ENCODE measurements around the gene CD164L2.
A peak's percentile ranks its signal among the peaks of the same experiment; 100 is the strongest.

CD164L2 gene

DNA sequence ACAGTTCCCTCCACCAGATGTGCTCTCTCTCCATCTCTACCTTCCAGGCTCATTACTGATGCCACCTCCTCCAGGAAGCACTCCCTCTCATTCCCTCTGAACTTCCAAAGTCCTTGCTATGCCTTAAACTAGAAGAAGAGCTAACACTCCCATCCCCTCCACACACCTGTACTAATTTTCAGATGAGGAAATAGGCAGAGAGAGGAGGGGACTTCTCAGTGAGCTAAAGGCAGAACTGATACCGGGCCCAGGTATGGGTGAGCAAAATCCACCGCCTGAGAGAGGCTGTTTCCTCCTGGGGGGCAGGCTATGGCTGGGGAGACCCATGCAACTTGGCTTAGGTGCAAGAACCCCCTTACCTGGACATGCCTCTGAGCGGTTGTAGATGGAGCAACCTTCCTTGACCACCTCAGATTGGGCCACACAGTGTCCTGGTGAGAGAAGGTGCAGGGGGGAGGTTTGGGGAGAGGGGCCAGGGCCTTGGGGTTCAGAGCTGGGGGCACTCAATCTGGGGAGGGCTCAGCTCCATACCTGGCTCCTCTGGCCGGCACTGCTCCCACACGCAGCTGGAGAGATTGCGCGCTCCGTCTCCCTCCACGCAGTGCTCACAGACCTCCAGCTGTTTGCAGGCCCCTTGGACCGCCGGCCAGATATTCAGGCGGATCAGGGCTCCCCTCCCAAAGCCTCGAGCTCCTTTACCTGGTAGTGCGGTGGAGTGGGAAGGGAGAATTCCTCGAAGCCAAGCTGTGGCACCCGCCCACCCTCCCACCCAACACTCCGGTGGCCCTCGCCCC lies 967 bp downstream of the CD164L2 start:
- DNase-seq = no peak

DNA sequence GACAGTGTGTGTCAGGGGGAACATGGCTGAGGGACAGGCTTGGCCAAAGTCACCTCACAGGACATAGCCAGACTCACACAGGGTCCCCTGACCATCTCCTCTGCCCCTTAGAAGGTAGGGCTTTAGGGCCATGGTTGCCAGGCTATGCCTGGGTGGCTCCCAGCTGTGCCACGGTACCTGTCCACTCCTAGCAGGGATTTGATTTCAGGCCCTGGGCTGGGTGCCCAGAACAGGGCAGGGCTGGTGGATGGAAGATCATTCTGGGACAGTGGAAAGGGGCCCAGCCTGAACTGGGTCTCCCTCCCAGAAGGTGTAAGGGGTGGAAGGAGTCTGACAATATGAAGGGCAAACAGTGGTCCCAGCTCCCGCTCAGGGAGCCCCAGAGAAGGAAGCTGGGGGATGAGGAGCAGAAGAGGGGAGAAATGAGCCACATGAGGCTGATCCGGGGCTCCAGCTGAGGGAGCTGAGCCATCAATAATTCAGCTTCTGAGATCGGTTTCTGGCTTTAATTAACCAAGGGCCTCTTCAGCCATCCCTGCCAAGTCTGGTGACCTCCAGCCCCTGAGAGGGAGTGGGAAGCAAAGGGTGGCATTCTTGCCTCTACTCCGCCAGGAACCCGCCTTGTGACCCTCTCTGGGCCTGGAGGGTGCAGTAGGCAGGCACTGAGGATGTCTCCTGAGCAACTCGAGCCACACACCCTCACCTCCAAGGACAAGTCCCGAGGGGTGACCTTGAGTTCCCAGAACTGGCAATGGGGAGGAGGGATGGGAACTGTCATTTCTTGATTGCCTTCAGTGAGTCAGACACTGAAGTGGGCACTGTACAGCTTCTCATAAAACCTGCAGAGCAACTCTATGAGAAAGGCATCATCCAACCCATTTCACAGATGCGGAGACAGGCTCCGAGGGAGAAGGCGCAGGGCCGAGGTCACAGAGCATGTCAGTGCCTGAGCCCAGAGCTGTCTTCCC lies 2.1 kb downstream of the CD164L2 start:
- no peak for DNase-seq

DNA sequence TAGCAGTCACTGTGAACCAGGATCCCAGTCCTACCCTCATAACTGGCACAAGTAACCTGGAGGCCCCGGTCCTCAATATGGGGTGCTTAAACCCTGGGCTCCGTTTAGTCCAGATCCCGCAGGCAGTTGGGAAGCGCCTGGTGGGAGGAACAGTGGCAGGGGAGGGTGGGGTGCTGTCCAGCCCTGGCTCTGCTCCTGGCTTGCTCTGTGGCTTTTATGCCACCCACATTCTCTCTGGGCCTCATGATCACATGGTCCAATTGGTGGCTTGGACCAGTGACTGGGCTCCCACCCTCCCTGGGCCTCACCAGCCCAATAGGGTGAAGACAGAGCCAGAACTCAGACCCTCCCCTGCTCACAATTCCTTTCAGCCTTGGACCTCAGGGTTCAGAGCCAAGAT lies 2.9 kb downstream of the CD164L2 start:
- DNase-seq = no peak

DNA sequence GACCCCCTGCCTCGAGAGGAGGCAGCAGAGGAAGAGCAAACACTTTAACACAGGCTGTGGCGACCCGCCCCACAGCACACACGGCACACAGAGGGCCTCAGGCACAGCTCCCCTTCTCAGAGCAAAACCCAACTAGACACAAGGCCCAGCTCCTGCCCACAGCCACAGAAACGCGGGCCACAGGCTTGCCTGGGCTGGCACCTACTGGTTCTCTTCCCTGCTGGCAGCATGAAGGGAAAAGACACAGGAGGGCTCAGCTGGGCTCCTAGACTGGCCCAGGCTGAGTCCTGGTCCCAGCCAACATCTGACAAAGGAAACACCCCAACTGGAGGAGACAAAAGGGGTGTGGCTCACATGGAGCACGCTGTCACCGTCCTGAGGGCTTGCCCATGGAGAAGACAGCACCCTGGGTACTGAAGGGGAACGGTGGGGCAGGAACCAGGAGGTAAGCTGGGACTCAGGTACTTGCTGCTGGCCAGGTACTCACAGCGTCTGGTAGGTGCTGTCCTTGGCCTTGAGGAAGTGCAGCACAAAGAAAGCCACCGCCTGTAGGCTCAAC lies 3.5 kb downstream of the CD164L2 start:
- no peak for DNase-seq

DNA sequence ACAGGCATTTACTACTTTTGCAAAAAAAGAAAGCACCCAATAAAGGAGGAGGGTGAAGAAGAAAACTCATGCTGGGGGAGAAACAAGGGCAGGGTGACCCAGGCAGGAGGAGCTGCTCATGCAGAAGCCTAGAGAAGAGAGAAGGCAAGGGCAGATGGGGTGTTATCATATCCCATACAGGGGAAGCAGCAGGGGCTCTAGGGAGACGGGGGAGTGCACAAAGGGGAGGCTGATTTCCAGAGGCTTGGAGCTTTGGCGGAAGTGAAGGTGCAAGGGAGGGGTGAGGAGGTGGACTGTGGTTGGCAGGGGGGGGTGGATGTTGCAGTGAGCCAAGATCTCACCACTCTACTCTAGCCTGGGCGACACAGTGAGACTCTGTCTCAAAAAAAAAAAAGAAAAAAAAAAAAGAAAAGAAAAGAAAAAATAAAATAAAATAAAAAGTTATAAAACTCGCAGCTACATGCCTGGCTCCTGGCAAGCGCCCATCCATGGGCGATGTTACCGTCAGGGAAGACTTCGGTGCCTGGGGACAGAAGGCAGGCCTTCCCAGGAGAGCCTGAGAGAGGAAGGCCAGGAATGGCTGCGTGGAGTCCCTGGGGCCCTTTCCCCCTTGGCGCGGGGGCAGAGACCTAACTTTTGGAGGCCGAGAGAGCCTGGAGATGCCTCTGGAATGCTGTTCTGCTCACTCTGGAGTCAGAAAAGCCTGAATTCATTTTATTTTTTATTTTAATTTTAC lies 5.2 kb downstream of the CD164L2 start:
- DNase-seq = no peak

DNA sequence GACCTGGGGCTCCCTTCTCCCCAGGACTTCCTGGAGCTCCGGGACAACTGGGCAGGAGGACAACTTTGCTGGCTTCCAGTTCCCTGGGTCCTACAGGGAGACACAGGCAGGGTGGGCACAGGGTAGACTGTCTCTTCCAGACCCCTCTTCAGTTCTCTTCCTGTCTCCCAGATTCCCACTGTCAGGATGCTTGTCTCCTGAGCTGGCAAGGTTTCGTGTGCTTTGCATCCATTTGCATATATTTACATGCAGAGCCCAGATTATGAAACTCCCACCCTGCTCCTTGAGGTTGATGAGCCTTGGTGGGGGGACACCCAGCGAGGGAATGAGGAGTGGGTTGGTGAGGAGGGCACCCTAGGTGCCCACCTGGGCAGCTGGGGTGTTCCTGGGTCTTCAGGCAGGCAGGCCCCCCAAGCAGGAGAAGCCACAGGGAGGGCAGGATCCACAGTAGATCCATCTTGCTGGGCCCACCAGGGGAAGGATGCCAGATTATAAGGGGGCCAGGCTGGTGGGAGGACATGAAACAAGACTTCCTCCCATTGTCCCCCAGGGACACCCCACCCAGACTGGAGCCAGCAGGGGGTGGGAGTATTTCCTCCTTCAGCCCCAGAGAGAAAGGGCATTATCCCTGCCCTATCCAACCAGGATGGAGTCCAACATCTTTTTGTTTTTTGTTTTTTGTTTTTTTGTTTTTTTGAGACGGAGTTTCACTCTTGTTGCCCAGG lies 8.6 kb downstream of the CD164L2 start, which contains the start of gene FCN3:
Gene FCN3 (minus strand): TSS at position 463 of the 725 bp plus-strand sequence. CDS start 6 bp downstream, at position 457.
- DNase-seq = no peak

DNA sequence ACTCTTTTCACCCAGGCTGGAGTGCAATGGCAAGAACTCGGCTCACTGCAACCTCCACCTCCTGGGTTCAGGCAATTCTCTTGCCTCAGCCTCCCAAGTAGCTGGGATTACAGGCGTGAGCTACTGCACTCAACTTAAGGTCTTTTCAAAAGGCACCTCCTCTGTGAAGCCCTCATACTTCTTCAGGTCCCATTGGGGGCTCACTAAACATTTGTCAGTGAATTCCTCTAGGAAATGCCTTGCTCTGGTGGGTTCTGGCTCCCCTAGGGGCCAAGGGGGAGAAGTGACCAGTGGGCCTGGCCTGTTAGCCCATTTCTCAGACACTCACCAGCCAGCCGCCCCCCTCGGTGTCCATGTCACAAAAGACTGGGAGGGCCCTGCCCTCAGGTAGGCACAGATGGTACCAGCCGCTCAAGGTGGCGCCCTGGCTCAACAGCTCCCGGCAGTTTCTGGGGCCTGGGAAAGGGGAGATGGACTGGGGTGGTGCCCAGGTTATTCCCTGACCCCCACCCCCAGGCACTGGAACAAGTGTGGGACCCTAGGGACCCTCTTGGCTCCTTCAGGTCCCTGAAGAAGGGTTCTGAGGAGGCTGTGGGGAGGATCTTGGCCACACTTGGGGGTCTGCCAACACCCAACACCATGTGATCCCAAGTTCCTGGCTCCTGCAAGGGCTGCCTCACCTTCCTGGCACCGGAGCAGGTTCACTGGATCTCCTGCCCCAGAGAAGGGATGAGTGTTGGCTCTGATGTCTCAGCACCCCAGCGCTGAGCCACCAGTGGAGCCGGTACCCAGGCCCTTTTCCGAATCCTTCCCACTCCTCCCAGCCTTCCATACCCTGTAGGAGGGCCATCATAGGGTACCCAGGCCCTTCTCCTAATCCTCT lies 10.1 kb downstream of the CD164L2 start:
- no peak for DNase-seq

DNA sequence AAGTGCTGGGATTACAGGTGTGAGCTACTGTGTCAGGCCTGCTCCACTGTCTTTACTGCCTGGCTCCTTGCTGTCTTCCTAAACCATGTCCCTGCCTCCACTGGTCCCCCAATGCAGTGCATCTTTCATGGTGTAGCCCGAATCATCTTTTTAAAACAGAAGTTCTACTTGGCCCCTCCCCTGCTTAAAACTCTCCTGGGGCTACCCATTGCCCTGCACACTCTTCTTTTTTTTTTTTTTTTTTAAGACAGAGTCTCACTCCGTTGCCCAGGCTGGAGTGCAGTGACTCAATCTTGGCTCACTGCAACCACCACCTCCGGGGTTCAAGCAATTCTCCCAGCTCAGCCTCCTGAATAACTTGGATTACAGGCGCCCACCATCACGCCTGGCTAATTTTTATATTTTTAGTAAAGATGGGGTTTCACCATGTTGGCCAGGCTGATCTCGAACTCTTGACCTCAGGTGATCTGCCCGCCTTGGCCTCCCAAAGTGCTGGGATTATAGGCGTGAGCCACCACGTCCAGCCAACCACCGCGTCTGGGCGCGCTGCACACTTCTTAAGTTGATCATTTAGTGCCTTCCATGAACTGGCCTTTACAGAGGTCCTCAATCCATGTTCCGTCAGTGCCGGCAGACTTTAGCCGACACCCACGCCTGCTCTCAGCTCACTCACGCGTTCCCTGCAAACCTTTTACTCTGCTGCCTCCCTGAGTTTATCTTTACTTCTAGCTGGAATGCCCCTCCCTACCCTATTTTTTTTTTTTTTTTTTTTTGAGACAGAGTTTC lies 10.9 kb downstream of the CD164L2 start:
- DNase-seq = no peak

DNA sequence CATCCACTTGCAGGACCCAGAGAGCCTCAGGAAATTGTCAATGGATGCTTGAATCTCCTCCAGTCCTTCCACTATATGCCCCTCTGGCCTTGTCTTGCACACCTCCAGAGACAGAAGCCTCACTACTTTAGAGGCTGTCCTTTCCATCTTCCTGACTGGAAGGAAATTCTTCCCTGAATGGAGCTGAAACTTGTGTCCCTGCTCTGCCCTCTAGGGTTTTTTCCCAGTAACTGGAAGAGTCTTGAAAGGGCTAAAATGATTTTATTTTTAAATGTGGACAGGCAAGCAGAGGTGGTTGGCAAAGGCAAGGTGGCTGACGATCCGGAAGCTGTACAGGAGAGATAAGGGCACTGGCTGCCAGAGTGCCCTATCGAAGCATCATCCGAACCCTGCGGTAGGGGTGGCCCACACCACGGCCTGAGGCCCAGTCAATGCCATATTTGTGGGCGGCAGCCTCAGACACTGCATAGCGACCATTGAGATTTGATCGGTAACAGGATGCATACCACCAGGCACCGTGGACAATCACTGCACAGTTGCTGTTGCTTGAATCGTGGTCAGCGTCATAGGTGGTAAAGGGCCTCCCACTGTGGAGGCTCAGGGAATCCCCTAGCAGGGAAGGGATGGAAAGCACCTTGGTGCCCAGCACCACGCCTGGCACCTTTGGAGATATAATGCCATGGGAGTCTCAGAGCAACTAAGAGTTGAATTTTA lies 14.1 kb downstream of the CD164L2 start:
- no peak for DNase-seq

DNA sequence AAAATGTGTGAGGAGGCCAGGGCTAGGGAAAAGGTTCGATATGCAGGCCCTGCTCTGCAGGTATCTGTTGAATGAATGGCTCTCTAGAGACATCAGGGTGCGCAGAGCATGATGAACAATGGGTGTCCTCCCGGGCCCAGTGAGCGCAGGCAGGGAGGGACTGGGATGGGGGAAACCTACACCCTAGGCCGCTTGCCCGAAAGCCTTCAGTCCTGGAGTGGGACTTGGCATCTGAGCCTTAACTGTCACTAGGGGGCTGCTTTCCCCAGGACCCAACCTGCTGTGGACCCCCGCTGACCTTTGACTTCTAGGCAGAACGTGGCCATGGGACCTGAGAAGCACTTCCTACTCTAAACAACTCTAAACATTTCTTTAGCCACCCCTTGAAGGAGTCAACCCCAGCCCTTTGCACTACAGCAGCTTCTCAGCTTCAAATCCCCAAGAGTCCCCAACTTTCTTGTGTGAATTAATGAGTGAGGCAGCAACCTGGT lies 15.9 kb downstream of the CD164L2 start:
- DNase-seq = no peak

DNA sequence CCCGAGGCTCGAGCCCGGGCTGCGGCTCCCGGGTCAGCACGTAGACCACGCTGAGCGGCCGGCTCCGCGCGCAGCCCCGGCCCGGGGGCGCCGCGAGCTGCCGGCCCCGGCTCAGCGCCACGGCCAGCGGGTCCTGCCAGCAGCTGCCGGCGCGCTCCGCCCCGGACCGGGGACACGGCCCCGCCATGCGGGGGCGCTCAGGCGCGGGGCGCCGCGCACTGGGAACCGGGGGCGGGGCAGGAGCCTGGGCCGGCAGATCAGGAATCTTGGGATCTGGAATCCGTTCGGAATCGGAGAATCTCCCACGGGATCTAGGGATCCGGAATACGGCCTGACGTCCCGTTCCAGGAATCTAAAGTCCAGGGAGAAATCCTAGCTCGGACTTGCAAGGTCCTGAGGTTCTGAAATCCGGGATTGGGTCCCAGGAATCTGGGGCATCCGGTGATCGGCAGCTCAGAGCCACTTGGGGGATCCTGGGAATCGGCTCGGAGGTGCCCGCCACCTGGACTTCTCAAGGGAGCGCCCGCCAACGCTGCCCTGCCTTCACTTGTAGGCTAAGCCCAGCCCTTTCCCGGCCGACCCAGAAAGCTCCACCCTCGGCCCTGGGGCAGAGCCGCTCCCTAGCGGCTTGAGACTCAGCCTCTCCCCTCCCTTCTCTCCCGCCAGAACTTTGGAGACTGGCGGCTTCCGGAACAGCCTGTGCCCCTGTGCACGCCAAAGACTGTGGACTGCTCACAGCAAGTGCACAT lies 16.5 kb downstream of the CD164L2 start, which contains the start of gene MAP3K6:
Gene MAP3K6 (minus strand): TSS at position 551 of the 749 bp plus-strand sequence. CDS start 364 bp downstream, at position 187.
- DNase-seq = peak; percentile 43

DNA sequence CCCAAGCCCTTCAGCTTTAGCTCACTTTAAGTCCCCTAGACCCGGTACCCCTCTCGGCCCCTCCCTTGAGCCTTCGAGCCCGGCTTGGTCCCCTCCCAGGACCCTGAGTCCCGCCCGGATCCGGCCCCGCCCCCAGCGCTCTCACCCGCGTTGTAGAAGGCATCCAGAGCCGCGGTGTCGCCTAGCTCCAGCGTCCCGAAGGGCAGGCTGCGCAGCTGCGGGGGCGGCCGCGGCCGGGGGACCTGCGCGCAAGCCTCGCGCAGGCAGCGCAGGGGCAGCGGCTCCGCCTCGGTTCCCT lies 17.1 kb downstream of the CD164L2 start:
- peak; percentile 80 for DNase-seq

DNA sequence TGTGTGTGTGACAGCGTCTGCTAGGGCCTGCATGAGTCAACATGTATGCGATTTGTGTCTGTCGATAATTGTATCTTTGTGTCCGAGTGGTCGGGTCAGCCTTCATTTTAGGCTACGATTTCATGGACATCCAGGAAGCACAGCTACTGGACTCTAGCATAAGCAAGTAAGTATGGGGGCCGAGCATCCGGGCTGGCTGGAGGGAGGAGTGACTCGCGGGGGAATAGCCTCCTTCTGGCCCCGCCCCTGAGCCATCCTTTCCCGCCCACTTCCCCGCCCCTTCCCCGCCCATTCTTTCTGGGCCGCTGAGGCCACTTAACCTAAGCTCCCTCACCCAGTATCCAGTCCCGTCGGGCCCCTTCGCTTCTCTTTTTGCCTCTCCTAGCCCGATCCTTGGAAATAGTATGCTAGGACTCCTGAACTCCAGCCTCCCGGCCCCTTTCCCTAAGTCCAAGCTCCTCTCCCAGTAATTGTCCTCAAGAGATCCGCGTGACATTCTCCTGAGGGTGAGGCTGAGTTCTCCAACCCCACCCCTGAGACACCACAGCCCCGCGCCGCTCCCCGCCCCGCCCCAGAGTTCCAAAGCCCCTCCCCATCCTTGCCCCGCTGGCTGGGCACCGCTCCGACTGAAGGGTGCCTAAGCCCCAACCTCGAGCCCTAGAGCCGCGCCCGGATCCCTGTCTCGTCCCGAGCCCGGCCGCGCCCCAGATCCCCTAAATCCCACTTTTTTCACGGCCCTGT lies 17.6 kb downstream of the CD164L2 start:
- peak; percentile 76 for DNase-seq

DNA sequence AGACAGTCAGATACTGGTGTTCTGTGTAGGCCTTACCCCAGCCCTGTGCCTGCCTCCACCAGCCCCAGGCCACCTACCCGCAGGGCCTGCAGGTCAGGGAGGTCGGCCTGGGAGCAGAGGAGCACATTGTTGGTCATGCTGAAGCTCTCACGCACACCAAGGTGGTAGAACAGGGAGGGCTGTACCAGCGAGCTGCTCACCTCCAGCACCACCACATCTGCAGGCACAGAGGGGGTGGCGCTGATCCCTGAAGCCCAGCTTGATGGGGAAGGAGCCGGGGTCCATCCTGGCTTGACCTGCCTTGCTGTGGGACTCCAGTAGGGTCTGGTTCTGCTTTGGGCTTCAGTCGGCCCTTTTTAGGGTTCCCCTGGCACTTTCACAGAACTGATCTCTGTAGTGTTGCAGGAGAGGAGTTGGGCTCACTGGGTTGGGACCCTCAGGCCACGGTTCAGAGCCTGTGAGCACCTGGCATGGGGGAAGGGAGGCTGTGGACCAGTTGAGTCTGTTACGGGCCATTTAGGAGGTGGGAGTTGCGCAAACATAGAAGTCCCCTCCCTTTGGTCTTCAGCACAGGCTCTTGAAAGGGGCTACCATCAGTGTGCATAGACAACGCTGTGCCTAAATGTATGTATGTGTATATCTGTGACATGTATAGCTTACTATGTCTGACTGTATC lies 18.3 kb downstream of the CD164L2 start:
- no peak for DNase-seq

DNA sequence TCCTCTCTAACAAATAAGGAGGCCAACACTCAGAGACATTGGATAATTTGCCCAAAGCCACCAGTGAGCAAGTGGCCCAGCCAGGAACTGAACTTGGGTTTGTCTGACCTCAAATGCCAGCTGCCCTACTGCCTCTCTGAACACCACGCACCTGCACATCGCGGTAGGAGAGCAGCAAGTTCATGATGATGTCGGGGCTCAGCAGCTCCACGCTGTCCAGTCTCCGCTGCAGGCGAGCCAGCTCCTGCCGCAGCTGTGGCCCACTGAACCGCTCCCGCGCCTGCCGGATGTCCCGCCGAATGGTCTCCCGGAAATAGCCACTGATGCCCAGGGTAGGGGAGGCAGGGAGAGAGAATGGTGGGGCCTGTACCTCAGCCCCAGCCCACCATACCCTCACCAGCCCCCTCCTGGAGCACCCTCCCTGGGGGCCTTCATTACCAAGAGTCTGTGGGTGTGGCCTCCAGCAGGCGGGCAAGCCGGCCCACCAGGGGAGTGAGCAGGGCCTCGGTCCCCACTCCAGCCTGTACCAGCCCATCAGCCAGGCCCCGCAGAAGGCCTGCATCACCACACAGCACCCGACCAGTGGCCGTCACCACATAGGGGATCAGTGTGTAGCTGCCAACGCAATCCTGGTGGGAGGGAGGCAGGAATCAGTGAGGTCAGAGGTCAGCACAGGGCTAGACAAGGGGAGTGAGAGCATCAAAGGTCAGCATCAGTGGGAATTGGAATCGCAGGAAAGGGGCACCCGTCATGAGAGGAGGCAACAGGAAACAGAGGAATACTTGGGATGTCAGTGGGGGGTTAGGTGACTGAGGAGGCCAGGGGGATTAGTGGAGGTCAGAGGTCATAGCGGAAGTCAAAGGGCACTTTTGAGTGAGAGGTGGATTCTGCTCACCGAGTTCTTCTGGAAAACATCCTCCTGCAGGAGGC lies 19.1 kb downstream of the CD164L2 start:
- no peak for DNase-seq

DNA sequence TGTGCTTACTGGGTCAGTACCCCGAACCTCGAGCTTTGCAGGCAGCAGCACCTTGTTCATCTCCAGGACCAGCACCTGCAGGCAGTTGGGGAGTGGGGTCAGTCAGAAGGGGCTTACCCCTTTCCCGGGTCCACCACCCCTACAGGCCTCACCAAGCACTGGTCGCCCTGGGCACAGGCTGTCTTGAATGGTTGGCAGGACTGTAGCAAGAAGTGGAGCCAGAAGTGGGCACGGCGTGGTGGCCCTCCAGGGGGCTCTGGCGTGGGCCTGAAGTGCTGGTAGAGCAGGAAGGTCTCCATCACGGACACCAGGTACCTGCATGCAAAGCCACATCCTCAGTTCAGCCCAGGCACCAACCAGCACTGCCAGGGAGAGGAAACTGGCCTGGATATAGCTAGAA lies 21.6 kb downstream of the CD164L2 start:
- no peak for DNase-seq

Data from activated naive CD4-positive, alpha-beta T cell treated with Interleukin-2 at 50 U/mL for 16 hours (primary cell).